NCI-H146 treated with DMSO at 0.1 percent for 48 hours (cell line): Measurements from ENCODE around the gene SLC6A8.
A peak's percentile ranks its signal among the peaks of the same experiment; 100 is the strongest.
"Not testable (repeated sequence)": the region's sequence is repeated elsewhere in the genome, so short reads cannot be mapped to it uniquely, and the experiment has no call there.

Source experiments
- DNase-seq: peaks from one replicate; lab custom pipeline; 2025; ENCODE audit not compliant: unreplicated experiment; lab: John Stamatoyannopoulos, UW

The SLC6A8 gene

DNA sequence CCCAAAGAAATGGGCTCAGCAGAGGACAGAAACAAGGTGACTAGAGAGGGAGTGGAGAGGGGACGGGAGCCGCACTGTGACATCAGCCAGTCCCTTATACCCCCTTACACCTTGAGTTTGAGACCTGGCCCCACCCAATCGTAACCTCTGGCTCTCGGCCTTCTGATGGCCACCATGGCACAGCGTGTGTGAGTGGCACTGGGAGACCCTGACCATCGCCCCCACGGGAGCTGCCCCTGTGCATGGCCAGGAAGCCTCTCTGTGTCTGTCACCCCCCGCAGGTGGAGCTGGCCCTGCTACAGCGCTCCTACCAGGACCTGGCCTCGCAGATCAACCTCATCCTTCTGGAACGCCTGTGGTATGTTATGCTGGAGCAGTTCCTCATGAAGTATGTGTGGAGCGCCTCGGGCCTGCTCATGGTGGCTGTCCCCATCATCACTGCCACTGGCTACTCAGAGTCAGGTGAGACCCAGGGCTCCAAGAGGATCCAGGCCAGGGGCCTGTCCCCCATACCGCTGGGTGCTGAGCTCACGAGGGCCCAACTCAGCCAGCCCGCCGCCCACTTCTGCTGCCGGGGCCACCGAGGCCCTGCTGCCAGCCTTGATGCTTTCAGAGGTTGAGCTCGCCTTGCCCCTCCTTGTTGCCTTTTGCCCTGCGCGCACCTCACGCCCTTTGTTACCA, 41.4 kb downstream of the SLC6A8 start:
- no peak for DNase-seq

DNA sequence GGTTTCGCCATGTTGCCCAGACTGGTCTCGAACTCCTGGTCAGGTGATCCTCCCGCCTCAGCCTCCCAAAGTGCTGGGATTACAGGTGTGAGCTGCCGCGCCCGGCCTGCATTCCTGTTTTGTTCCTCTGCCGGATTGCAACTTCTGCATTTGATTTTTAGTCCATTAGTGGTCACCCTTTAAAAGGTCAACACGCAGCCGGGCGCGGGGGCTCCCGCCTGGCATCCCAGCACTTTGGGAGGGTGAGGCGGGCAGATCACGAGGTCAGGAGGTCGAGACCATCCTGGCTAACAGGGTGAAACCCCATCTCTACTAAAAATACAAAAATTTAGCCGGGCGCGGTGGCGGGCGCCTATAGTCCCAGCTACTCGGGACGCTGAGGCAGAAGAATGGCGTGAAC, 42.4 kb downstream of the SLC6A8 start:
- DNase-seq, result not testable (repeated sequence)

DNA sequence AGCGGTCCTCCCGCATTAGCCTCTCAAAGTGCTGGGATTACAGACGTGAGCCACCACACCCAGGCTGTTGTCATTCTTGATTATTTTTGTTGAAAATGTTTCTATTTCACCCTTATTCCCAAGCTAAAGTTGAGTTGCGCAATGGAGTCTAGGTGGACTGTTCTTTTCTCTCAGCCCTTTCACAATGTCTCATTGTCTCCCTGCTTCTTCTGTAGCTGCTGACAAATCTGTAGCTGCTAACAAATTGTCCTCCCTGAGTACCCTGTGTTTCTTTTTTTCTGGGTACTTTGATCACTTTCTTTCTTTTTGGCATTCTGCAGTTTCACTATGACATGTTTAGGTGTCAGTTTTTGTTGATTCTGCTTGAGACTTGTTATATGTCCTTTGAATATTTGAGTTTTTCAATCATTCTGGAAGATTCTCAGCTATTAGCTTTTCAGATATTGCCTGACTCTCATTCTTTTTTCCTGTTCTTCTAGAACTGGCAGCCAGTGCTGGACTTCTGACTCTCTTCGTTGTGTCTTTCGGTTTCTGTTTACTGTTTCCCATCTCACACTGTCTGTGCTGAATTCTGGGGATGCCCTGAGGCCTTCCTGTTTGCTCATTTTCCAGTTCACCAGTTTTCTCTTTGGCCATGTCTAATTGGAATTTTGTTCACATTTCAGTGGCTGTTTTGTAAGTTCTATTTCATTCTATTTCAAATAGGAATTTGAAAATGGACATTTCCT, 43.6 kb downstream of the SLC6A8 start:
- no peak for DNase-seq

DNA sequence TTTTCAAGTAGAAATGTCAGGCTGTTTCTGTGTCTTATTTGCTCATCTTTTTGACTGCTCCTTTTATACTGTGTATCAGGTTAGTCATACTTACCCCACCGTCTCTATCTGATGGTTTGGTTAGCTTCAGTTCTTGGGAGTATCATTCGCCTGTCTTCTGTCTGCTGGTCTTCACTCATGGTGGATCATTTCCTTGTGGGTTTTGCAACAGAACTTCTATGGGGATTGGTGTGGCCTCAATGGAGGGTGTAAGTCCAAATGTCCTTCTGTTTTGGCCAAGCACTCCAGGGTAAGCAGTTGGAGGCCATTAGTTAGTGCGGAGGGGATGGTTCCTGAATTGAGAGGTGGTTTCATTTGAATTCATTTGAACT, 44.1 kb downstream of the SLC6A8 start:
- DNase-seq, result no peak

- DNase-seq, result no peak
These were observed 44.7 kb downstream of the SLC6A8 start for GRCh38 chrX:153732401-153732800.

- DNase-seq, result no peak
These were observed 46.0 kb downstream of the SLC6A8 start for GRCh38 chrX:153733651-153734240.

DNA sequence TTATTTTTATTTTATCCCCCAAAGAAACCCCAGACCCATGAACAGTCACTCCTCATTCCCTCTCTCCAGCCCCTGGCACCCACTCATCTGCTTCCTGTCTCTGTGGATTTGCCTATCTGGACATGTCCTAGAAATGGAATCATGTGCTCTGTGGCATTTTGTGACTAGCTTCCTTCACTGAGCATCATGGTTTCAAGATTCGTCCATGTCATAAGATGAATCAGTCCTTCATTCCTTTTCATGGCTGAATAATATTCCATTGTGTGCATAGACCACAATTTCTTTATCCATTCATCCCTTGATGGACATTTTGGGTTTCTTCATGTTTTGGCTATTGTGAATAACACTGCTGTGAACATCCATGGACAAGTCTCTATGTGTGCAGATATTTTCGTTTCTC, 47.1 kb downstream of the SLC6A8 start:
- DNase-seq, result no peak

DNA sequence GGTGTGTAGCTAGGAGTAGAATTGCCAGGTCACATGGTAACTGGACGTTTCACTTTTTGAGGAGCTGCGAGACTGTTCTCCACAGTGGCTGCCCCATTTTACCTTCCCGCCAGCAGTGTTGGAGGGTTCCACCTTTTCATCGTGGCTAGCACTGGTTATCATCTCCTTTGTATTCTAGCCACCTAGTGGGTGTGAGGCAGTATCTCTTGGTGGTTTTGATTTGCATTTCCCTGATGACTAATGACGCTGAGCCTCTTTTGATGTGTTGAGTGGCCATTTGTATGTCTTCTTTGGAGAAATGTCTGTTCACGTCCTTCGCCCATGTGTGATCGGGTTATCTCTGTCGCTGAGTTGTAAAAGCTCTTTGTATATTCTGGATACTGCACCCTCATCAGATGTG, 47.5 kb downstream of the SLC6A8 start:
- no peak for DNase-seq

DNA sequence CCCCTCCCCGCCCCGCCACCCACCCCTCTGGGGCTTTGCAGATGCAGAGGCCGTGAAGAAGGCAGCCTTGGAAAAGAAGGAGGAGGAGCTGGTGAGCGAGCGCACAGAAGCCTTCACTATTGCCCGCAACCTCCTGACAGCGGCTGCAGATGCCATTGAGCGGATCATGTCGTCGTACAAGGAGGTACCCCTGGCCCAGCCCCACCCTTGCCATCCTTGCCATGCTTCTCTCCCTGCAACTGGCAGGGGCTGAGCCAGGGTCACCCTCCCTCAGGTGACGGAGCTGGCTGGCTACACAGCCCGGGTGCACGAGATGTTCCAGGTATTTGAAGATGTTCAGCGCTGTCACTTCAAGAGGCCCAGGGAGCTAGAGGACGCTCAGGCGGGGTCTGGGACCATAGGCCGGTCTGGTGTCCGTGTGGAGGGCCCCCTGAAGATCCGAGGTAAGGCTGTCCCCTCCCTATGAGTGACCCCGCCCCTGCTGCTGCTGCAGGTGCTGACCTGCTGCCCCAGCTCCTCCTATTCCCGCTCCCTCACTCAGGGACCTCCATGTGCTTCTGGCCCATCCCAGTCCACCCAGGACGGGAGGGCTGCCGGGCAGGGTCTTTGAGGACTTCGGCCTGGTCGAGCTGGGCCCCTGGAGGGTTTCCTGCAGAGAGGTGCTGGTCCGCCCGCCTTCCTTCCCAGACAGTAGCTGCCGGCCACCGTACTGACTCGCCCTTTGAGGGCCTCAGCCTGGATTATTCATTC, 48.5 kb downstream of the SLC6A8 start:
- no peak for DNase-seq

- DNase-seq, result no peak
These were observed 49.2 kb downstream of the SLC6A8 start for GRCh38 chrX:153736871-153737441.

DNA sequence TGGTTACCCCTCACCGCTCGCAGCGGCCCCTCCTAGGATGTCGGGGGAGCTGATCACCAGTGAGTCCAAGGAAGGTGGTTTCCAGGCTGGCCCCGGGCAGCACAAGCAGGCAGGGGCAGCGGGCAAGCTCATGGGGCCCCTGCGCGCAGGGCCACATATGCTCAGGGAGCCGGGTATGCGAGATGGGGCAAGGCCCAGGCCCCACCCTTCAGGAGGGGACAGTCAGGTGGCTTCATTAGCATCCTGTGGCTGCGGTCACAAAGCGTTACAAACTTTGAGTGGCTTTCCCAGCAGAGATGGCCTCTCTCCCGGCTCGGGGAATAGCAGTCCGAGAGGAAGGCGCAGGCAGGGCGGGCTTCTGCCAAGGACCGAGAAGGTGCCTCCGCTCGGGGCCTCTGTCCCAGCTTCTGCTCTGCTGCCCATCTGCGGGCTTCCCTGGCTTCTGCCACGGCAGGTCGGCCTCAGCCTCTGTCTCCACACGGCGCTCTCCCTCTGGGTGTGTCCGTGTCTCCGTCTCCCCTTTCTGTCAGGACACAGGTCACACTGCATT, 50.4 kb downstream of the SLC6A8 start:
- no peak for DNase-seq

GRCh38 chrX:153739754-153740486, 52.2 kb downstream of the SLC6A8 start:
- no peak for DNase-seq

GRCh38 chrX:153740631-153741222, 53.0 kb downstream of the SLC6A8 start:
- no peak for DNase-seq

DNA sequence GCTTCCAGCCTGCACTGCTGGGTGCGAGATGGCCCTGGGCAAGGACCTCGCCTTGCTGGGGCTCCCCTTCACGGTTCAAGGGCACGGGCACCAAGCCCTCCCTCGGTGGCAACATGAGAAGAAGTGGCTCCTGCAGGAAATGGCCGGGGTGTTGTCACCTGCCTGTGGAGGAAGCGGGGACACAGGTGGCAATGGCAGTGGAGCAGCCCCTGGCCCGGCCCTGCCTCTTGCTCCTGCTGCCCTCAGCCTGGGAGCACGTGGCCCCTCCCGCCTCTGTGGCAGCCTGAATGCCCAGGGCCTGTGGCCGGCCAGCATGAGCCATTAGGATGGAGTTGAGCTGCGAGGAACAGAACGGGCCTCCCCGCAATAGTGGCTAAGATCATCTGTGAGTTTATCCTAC, 53.7 kb downstream of the SLC6A8 start:
- no peak for DNase-seq

- not testable (repeated sequence) for DNase-seq
These were observed 54.4 kb downstream of the SLC6A8 start for GRCh38 chrX:153742111-153742510.

DNA sequence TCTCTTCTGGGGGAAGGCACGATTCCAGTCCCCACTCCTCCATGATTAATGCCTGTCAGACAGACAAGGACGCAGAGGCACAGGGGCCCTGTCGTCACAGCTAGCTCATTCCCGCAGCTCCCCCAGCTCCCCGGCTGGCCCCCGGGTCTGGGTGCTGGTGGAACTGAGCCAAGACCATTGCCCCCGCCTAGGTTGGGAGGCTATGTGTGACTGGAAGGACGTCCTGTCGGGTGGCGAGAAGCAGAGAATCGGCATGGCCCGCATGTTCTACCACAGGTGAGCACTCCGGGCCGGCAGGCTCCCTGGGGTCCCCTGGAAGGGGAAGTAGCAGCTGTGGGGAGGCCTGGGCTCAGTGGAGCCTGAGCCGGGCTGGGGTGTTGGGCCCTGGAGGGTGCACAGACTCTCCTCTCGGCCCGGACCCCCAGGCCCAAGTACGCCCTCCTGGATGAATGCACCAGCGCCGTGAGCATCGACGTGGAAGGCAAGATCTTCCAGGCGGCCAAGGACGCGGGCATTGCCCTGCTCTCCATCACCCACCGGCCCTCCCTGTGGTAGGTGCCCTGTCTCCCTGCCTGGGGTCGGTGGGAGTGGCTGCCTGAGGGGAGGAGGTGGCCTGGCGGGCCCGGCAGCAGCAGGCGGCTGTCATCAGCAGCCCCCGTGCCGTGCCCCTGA, 55.2 kb downstream of the SLC6A8 start:
- DNase-seq, result not testable (repeated sequence)

DNA sequence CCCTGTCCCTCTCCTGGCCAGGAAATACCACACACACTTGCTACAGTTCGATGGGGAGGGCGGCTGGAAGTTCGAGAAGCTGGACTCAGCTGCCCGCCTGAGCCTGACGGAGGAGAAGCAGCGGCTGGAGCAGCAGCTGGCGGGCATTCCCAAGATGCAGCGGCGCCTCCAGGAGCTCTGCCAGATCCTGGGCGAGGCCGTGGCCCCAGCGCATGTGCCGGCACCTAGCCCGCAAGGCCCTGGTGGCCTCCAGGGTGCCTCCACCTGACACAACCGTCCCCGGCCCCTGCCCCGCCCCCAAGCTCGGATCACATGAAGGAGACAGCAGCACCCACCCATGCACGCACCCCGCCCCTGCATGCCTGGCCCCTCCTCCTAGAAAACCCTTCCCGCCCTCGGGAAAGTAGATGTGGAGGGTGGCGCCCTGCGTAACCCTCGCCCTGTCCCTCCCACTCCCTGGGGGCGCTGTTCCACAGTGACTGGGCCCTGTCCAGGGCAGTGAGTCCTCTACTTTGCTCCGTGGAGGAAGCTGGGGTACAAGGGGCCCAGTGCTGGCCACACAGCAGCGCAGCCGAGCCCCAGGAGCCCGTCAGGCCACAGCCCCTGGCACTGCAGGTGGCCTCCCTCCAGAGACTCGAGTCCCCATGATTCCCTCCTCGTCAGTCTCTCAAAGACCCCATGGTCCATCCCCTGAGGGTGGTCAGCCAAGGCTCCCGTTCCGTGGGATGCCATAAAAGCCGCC, 55.9 kb downstream of the SLC6A8 start:
- peak; percentile 37 for DNase-seq

GRCh38 chrX:153744210-153745066, 56.7 kb downstream of the SLC6A8 start:
- no peak for DNase-seq
